Endodermal cell (in vitro differentiated cells): Measurements from ENCODE around the gene FAM228A. TPM values are rescaled to one million over a fixed set of nuclear protein-coding genes. Genes with fewer than 3 reads are reported as not detected.

Experiments
- DNase-seq: peaks from one replicate; pipeline ENCODE4 v3.0.0-alpha.2; 2017
- H3K27ac ChIP-seq: 2 replicates; pipeline ENCODE4 v1.5.1; 2013; ENCODE audit warnings: mild to moderate bottlenecking, low read depth, low read length, moderate library complexity
- H3K27me3 ChIP-seq: 2 replicates; pipeline ENCODE4 v1.6.1; 2013; ENCODE audit warnings: mild to moderate bottlenecking, low read length, moderate library complexity; ENCODE audit not compliant: insufficient read depth, control insufficient read depth, poor library complexity, severe bottlenecking
- H3K36me3 ChIP-seq: 2 replicates; pipeline ENCODE4 v1.7.0; 2013; ENCODE audit warnings: mild to moderate bottlenecking, low read length, moderate library complexity; ENCODE audit not compliant: control insufficient read depth, insufficient read depth
- H3K4me1 ChIP-seq: one replicate; pipeline ENCODE4 v1.7.0; 2013; ENCODE audit warnings: low read length; ENCODE audit not compliant: control insufficient read depth, insufficient read depth
- H3K4me3 ChIP-seq: 2 replicates; pipeline ENCODE4 v1.5.1; 2013; ENCODE audit warnings: mild to moderate bottlenecking, low read length, moderate library complexity
- H3K9ac ChIP-seq: 2 replicates; pipeline ENCODE4 v1.6.1; 2013; ENCODE audit warnings: mild to moderate bottlenecking, low read length, moderate library complexity; ENCODE audit not compliant: poor library complexity, severe bottlenecking; ENCODE audit errors: extremely low read depth
- H3K9me3 ChIP-seq: 2 replicates; pipeline ENCODE4 v1.6.1; 2013; ENCODE audit warnings: mild to moderate bottlenecking, low read length, moderate library complexity; ENCODE audit not compliant: control insufficient read depth
- H3K27ac Mint-ChIP-seq: 2 replicates; pipeline ENCODE4 v1.8.0; 2020; ENCODE audit warnings: mixed read lengths
- H3K27me3 Mint-ChIP-seq: 2 replicates; pipeline ENCODE4 v1.8.0; 2021; ENCODE audit warnings: mild to moderate bottlenecking, mixed read lengths; ENCODE audit not compliant: insufficient read depth
- H3K36me3 Mint-ChIP-seq: 2 replicates; pipeline ENCODE4 v1.8.0; 2020; ENCODE audit warnings: low read depth, mixed read lengths
- H3K4me1 Mint-ChIP-seq: 2 replicates; pipeline ENCODE4 v1.8.0; 2020; ENCODE audit warnings: mixed read lengths
- H3K4me3 Mint-ChIP-seq: 2 replicates; pipeline ENCODE4 v1.8.0; 2020; ENCODE audit warnings: mild to moderate bottlenecking, moderate library complexity, mixed read lengths
- H3K9me3 Mint-ChIP-seq: 2 replicates; pipeline ENCODE4 v1.8.0; 2020; ENCODE audit warnings: mild to moderate bottlenecking, mixed read lengths
- WGBS, 2 experiments: methylation state at CpG; one replicate each; pipeline versions ENCODE4 v1.1.5 to v1.1.7; 2013; ENCODE audit warnings: missing lambda C conversion rate in 2 of 2, mixed read lengths in 1 of 2; ENCODE audit not compliant: insufficient coverage in 1 of 2, insufficient read length in 1 of 2; 5-methylcytosine and 5-hydroxymethylcytosine counted together
- total RNA-seq, 2 donors: library from RNA; stranded (reverse); fragmentation: NEBNext Ultra II Directional in 1 of 2; extraction: Animal tissue kit (Norgen Biotek cat#: 25700) in 1 of 2; gene quantifications; 2 replicates in 1 of 2; 3 replicates in 1 of 2; pipeline ENCODE4 v1.2.1, GENCODE V29; 2021
- TF ChIP-seq, protein P1 (sequence below): fragments of 200-600 bp; sonication (generic); conservative IDR thresholded peaks from 2 replicates; pipeline ENCODE4 v1.5.0; 2021; ENCODE audit warnings: antibody characterized with exemption, mild to moderate bottlenecking

FAM228A gene
- total RNA-seq, 2 donors from 2014 or later = 0.53 TPM; not detected in 1

DNA sequence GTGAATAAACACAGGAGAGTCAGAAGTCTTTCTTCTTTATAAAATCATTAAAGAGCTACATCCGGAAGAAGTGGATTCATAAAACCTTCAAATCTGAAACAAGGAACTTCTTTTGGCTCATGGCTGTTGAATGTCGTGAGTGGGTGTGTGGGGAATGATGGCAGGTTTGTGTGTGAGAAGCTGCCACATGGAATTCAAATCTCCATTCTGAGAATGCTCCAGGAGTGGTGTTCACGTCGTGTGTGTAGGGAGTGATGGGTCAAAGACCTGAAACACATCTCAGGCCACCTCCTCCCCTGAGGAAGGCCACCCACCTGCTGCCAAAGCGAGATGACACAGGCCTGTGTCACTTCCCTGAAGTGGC lies 28.9 kb downstream of the FAM228A start:
- no peak for DNase-seq
- Histone ChIP-seq H3K4me3 (no peak overlapping the region), H3K27ac (peak overlapping the region; percentile 13), H3K9me3 (no peaks in the 10 kb centered on the region), H3K4me1 (no peaks in the 10 kb centered on the region), H3K27me3 (peaks cover 95% of the 10 kb centered on the region), H3K36me3 (no peaks in the 10 kb centered on the region), H3K9ac (no peak overlapping the region)
- Mint-ChIP-seq H3K27me3 (peaks cover 76% of the 10 kb centered on the region), H3K27ac (no peak overlapping the region), H3K4me3 (no peak overlapping the region), H3K36me3 (peaks cover 23% of the 10 kb centered on the region), H3K9me3 (no peaks in the 10 kb centered on the region), H3K4me1 (no peaks in the 10 kb centered on the region)
- 94 to 100% methylated on average over 1 to 5 of the region's 5 CpGs for WGBS, 2 experiments
- TF ChIP-seq, protein P1, sequence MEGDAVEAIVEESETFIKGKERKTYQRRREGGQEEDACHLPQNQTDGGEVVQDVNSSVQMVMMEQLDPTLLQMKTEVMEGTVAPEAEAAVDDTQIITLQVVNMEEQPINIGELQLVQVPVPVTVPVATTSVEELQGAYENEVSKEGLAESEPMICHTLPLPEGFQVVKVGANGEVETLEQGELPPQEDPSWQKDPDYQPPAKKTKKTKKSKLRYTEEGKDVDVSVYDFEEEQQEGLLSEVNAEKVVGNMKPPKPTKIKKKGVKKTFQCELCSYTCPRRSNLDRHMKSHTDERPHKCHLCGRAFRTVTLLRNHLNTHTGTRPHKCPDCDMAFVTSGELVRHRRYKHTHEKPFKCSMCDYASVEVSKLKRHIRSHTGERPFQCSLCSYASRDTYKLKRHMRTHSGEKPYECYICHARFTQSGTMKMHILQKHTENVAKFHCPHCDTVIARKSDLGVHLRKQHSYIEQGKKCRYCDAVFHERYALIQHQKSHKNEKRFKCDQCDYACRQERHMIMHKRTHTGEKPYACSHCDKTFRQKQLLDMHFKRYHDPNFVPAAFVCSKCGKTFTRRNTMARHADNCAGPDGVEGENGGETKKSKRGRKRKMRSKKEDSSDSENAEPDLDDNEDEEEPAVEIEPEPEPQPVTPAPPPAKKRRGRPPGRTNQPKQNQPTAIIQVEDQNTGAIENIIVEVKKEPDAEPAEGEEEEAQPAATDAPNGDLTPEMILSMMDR = peak; percentile 6

DNA sequence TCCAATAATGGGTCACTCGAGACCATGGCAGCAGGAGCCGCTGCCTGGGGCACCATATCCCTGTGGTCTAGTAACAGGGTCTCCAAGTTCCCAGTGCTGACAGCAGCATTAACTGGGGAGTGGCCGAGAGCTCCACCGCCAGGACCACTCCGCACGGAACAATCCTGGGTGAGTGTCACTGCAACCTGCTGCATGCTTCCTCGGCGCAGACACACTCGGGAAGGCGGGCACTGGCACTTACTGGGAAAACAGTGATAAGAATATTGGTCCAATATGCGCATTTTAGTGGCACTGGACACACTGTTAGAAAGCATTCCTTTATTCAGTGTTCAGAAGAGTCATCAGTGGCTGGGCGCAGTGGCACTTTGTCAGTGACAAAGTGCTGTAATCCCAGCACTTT lies 29.7 kb downstream of the FAM228A start:
- Mint-ChIP-seq H3K4me1 (no peaks in the 10 kb centered on the region), H3K27me3 (peaks cover 76% of the 10 kb centered on the region), H3K4me3 (no peak overlapping the region), H3K36me3 (peaks cover 29% of the 10 kb centered on the region), H3K27ac (no peak overlapping the region), H3K9me3 (no peaks in the 10 kb centered on the region)
- TF ChIP-seq, protein P1 = no peak
- Histone ChIP-seq H3K4me3 (no peak overlapping the region), H3K27ac (no peak overlapping the region), H3K9me3 (no peaks in the 10 kb centered on the region), H3K36me3 (no peaks in the 10 kb centered on the region), H3K4me1 (no peaks in the 10 kb centered on the region), H3K9ac (no peak overlapping the region), H3K27me3 (peaks cover 95% of the 10 kb centered on the region)
- 94 to 98% methylated on average over 8 to 12 of the region's 12 CpGs for WGBS, 2 experiments
- DNase-seq = no peak

DNA sequence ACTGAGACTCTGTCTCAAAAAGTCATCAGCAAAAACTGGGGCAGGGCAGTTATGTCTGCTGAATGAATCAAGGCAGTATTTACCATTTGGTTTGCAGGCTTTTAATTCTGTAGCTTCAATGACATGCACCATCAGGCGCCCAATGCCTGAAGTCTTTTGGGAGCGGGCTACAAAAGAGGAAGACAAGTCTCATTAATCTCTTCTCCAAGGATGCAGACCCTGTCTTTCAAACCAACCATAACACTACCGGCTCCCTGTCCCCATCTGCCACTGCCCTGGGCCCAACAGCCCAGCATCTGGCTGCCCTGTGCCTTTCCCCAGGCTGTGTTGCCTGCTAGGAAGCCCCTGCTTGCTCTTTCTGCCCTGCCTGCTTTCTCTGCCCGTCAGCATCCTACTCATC lies 30.3 kb downstream of the FAM228A start:
- Histone ChIP-seq H3K9ac (no peak overlapping the region), H3K4me3 (no peak overlapping the region), H3K9me3 (no peaks in the 10 kb centered on the region), H3K36me3 (no peaks in the 10 kb centered on the region), H3K27me3 (peaks cover 95% of the 10 kb centered on the region), H3K4me1 (no peaks in the 10 kb centered on the region), H3K27ac (no peak overlapping the region)
- Mint-ChIP-seq H3K4me1 (no peaks in the 10 kb centered on the region), H3K9me3 (no peaks in the 10 kb centered on the region), H3K36me3 (peaks cover 33% of the 10 kb centered on the region), H3K27me3 (peaks cover 76% of the 10 kb centered on the region), H3K4me3 (no peak overlapping the region), H3K27ac (no peak overlapping the region)
- DNase-seq = no peak
- TF ChIP-seq, protein P1 = no peak
- 84 to 100% methylated on average over 3 to 4 of the region's 4 CpGs for WGBS, 2 experiments
